Right lobe of liver (tissue), 6 donors: ENCODE results near the gene PERM1. TPM values are rescaled to one million over a fixed set of nuclear protein-coding genes. Genes with fewer than 3 reads are reported as not detected.

Source experiments
- ATAC-seq, 4 donors: fragments of 200-7000 bp; cut with Tn5 transposase; one replicate each; pipeline ENCODE4 v1.9.1; 2020; ENCODE audit warnings: mild to moderate bottlenecking in 4 of 4, moderate library complexity in 4 of 4
- DNase-seq, 3 donors: peaks; one replicate each; pipeline ENCODE4 v3.0.0-alpha.2; 2020
- H3K27ac ChIP-seq, 3 donors: fragments of 200-600 bp; one replicate each; pipeline ENCODE4 v1.8.0; 2022
- H3K27me3 ChIP-seq, 2 donors: fragments of 200-600 bp; one replicate each; pipeline ENCODE4 v1.8.0; 2022
- H3K36me3 ChIP-seq, 4 donors: fragments of 200-600 bp; sonication (generic) in 1 of 4; one replicate each; pipeline versions ENCODE4 v1.5.1 to v1.8.0; 2017 to 2022; ENCODE audit warnings: control low read depth in 1 of 4
- H3K4me1 ChIP-seq, 4 donors: fragments of 200-600 bp; sonication (generic) in 1 of 4; one replicate each; pipeline versions ENCODE4 v1.5.1 to v1.8.0; 2017 to 2022; ENCODE audit warnings: control low read depth in 1 of 4
- H3K4me3 ChIP-seq, 3 donors: fragments of 200-600 bp; one replicate each; pipeline ENCODE4 v1.8.0; 2022
- H3K9me3 ChIP-seq, 4 donors: fragments of 200-600 bp; sonication (generic) in 1 of 4; one replicate each; pipeline versions ENCODE4 v1.5.1 to v1.8.0; 2017 to 2022; ENCODE audit warnings: control low read depth in 1 of 4
- CTCF ChIP-seq, 4 donors: fragments of 200-600 bp in 3 of 4; fragments of 450-650 bp in 1 of 4; IDR thresholded peaks; one replicate each; pipeline versions ENCODE4 v1.5.1 to v1.8.0; 2016 to 2022; ENCODE audit warnings: antibody characterized with exemption in 4 of 4, mild to moderate bottlenecking in 2 of 4
- POLR2A ChIP-seq: fragments of 450-650 bp; IDR thresholded peaks from one replicate; pipeline ENCODE4 v1.6.1; 2017; ENCODE audit warnings: antibody characterized with exemption, mild to moderate bottlenecking
- WGBS: methylation state at CpG from one replicate; pipeline ENCODE4 v1.1.6; 2018; ENCODE audit warnings: low coverage, low lambda C conversion rate; ENCODE audit not compliant: insufficient coverage; ENCODE audit errors: missing lambda C conversion rate; 5-methylcytosine and 5-hydroxymethylcytosine counted together
- intact Hi-C, 2 donors: fragments of 100-400 bp; cut with DNase I; formaldehyde crosslinking; loops; one replicate each; pipeline versions ENCODE4 v1.11.2 to v1.14.1; 2022
- total RNA-seq, 6 experiments: library from RNA; depleted of rRNA in 2 of 6; stranded (reverse); fragments of >200 nt in 2 of 6; fragmentation: NEBNext Ultra II Directional in 3 of 6; extraction: Animal tissue kit (Norgen Biotek cat#: 25700) in 3 of 6; gene quantifications; one replicate each; pipeline versions ENCODE4 v1.1.0 to v1.2.4, GENCODE V29; 2016 to 2023
- donor health status: DM: no; HTN: yes; CAD: no.
- donor health status: DM: no; HTN: no; CAD: no.
- donor health status: DM: no; HTN: no; CAD: no.
- donor health status: DM: no; HTN: yes; CAD: no.
- donor health status: DM: no; HTN: yes; CAD: no.

PERM1 gene
- total RNA-seq, 6 experiments from 2014 or later, result 0.18 to 0.46 (median 0.28) TPM; not detected in 2

GRCh38 chr1:981491-981954 is 370 bp downstream of the PERM1 start:
- H3K27ac ChIP-seq, result no peak overlapping the region
- no peaks in the 10 kb centered on the region for H3K4me1 ChIP-seq
- H3K4me3 ChIP-seq, result no peak overlapping the region
- no peak for ATAC-seq
- no peaks in the 10 kb centered on the region for H3K36me3 ChIP-seq
- no peak for TF ChIP-seq POLR2A
- TF ChIP-seq CTCF (IDR thresholded peaks at IDR 0.05), result no peak
- intact Hi-C loops, result loop anchor here in 1 of 2 donors (10.0 kb wide), 1 partner anchor 83 kb away; no protein-coding TSS in a partner anchor
- 31% methylated on average over 3 of the region's 21 CpGs for whole genome bisulfite sequencing
- no peaks in the 10 kb centered on the region for H3K27me3 ChIP-seq
- DNase-seq, result peak in 1 of 3 donors; percentile 22
- H3K9me3 ChIP-seq, result no peaks in the 10 kb centered on the region

DNA sequence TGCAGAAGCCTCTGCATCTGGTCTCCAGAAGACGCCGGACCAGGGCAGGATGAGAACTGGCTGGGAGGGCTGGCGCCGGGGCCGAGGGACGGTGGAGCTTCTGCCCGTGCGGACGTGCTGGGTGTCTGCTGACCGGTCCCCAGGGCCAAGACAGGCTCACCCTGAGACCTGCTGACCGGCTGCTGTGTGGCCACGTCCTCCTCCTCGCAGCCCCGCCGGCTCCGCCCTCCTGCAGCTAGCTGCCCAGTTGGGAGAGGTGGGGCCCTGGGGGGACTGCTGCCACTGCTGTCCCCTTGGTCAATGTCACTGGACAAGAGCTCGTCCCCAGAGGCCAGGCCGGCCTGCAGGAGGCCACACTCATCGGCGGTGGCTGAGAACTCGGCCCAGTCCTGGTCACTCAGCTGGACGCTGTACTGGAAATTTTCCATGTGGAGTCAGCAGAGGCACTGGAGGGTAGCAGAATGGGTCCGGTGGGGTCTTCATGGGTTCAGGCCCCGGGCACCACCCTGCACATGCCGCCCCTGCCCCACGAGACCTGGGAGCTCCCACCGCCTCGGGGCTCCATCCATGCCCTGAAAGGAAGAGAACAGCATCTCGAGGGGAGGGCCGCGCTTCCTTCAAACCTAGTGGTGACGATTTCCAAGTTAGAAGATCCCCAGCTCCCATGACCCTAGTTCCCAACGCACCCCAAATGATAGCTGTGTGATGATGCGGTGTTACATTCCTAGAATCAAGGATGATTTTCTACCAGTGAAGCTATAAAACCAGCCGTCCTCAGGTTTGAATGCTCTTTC is 1.1 kb downstream of the PERM1 start:
- H3K27ac ChIP-seq, result no peak overlapping the region
- TF ChIP-seq CTCF (IDR thresholded peaks at IDR 0.05), result no peak
- no peak for TF ChIP-seq POLR2A
- no peaks in the 10 kb centered on the region for H3K36me3 ChIP-seq
- no peak overlapping the region for H3K4me3 ChIP-seq
- no CpG with 5 or more reads among the region's 35 CpGs for WGBS
- intact Hi-C loops, result loop anchor here in 1 of 2 donors (10.0 kb wide), 1 partner anchor 84 kb away; no protein-coding TSS in a partner anchor
- DNase-seq (peak in 2 of 3 donors; percentile 36 to 61), ATAC-seq (peak; percentile 3 to 26 (median 10))
- no peaks in the 10 kb centered on the region for H3K27me3 ChIP-seq
- H3K4me1 ChIP-seq, result peaks cover 0 to 5% (median 0%) of the 10 kb centered on the region in 4 donors
- no peaks in the 10 kb centered on the region for H3K9me3 ChIP-seq

DNA sequence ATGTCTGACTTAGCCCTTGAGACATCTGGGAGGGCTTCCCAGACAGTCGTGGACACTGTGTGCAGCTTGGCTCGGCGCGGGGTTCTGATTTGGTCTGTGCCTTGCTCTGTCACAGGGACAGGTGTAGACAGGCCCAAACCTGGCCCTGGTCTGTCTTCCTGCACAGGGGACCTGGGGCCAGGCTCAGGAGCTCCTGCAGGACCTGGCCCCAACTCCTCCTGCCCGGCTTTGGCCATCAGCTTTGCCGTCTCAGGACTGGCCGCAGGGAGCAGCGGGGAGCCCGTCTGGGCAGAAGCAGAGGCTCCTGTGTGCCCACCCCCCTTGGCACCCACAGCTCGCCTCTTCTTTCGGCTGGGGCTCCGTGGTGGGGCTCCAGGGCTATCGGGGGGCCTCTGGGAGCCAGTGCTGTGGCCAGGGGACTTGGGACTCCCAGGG is 1.7 kb downstream of the PERM1 start:
- Histone ChIP-seq H3K4me3 (no peak overlapping the region), H3K9me3 (no peaks in the 10 kb centered on the region), H3K4me1 (peaks cover 0 to 6% (median 0%) of the 10 kb centered on the region in 4 donors), H3K27ac (no peak overlapping the region), H3K36me3 (no peaks in the 10 kb centered on the region), H3K27me3 (no peaks in the 10 kb centered on the region)
- no peak for ATAC-seq
- 78% methylated on average over 3 of the region's 13 CpGs for WGBS
- intact Hi-C loops, result loop anchor here in 1 of 2 donors (10.0 kb wide), 1 partner anchor 85 kb away; no protein-coding TSS in a partner anchor
- DNase-seq, result no peak
- TF ChIP-seq POLR2A, result no peak
- no peak for TF ChIP-seq CTCF (IDR thresholded peaks at IDR 0.05)

DNA sequence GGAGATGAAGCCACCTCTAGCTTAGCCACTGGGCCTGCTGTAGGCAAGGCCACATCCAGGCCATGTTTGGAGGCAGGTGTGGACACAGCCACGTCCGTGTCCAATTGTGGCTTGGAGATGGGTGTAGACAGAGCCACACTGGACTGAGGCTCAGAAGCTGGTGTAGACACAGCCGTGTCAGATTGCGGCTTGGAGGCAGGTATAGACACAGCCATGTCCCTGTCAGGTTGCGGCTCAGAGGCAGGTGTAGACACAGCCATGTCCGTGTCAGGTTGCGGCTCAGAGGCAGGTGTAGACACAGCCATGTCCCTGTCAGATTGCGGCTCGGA is 2.2 kb downstream of the PERM1 start:
- intact Hi-C loops, result loop anchor here in 1 of 2 donors (10.0 kb wide), 1 partner anchor 85 kb away; no protein-coding TSS in a partner anchor
- no peak for TF ChIP-seq POLR2A
- TF ChIP-seq CTCF (IDR thresholded peaks at IDR 0.05), result no peak
- Histone ChIP-seq H3K36me3 (no peaks in the 10 kb centered on the region), H3K4me1 (peaks cover 0 to 6% (median 0%) of the 10 kb centered on the region in 4 donors), H3K27ac (no peak overlapping the region), H3K27me3 (no peaks in the 10 kb centered on the region), H3K9me3 (no peaks in the 10 kb centered on the region), H3K4me3 (no peak overlapping the region)
- peak in 1 of 3 donors; percentile 15 for DNase-seq
- no peak for ATAC-seq
- 100% methylated on average over 2 of the region's 9 CpGs for WGBS
